GM04503 (cell line): Measurements from ENCODE around the gene ITGA3.
"Not testable (repeated sequence)": the region's sequence is repeated elsewhere in the genome, so short reads cannot be mapped to it uniquely, and the experiment has no call there.

ENCODE experiments used
- DNase-seq: peaks from one replicate; pipeline ENCODE4 v3.0.0-alpha.2; 2012; ENCODE audit warnings: low read depth

Gene ITGA3

GRCh38 chr17:50035421-50035879 lies 20.5 kb upstream of the ITGA3 start:
- no peak for DNase-seq

GRCh38 chr17:50035945-50036344 lies 20.0 kb upstream of the ITGA3 start:
- no peak for DNase-seq

GRCh38 chr17:50036455-50037261 lies 19.3 kb upstream of the ITGA3 start:
- no peak for DNase-seq

GRCh38 chr17:50037321-50038107 lies 18.4 kb upstream of the ITGA3 start:
- DNase-seq: no peak

- no peak for DNase-seq
Observed at GRCh38 chr17:50039058-50039457, 16.9 kb upstream of the ITGA3 start.

GRCh38 chr17:50040496-50040895 lies 15.4 kb upstream of the ITGA3 start:
- not testable (repeated sequence) for DNase-seq

GRCh38 chr17:50042211-50042610 lies 13.7 kb upstream of the ITGA3 start:
- no peak for DNase-seq

- no peak for DNase-seq
Observed at GRCh38 chr17:50043290-50044148, 12.4 kb upstream of the ITGA3 start.

GRCh38 chr17:50044483-50044882 lies 11.4 kb upstream of the ITGA3 start:
- DNase-seq: no peak

- no peak for DNase-seq
Observed at GRCh38 chr17:50045154-50045553, 10.8 kb upstream of the ITGA3 start.

- no peak for DNase-seq
Observed at GRCh38 chr17:50046179-50046578, 9.7 kb upstream of the ITGA3 start.

- DNase-seq: no peak
Observed at GRCh38 chr17:50046667-50047066, 9.2 kb upstream of the ITGA3 start.

- no peak for DNase-seq
Observed at GRCh38 chr17:50047083-50047482, 8.8 kb upstream of the ITGA3 start.

- DNase-seq: no peak
Observed at GRCh38 chr17:50047488-50048126, 8.3 kb upstream of the ITGA3 start.

GRCh38 chr17:50048146-50048720 lies 7.7 kb upstream of the ITGA3 start:
- no peak for DNase-seq

- no peak for DNase-seq
Observed at GRCh38 chr17:50048988-50049387, 6.9 kb upstream of the ITGA3 start.

GRCh38 chr17:50049636-50050035 lies 6.3 kb upstream of the ITGA3 start:
- DNase-seq: no peak

- DNase-seq: no peak
Observed at GRCh38 chr17:50050431-50051032, 5.4 kb upstream of the ITGA3 start.

GRCh38 chr17:50051082-50051576 lies 4.8 kb upstream of the ITGA3 start:
- no peak for DNase-seq

GRCh38 chr17:50051606-50052005 lies 4.3 kb upstream of the ITGA3 start:
- no peak for DNase-seq
